CD14-positive monocyte (primary cell): ENCODE measurements around the gene IL1R2. TPM values are rescaled to one million over a fixed set of nuclear protein-coding genes. Genes with fewer than 3 reads are reported as not detected.
A peak's percentile ranks its signal among the peaks of the same experiment; 100 is the strongest.

ENCODE experiments used
- DNase-seq, 3 donors: peaks; one replicate each; pipeline ENCODE4 v3.0.0-alpha.2; 2011 to 2022
- H2AFZ ChIP-seq: 2 replicates; pipeline ENCODE4 v1.6.0; 2012; ENCODE audit warnings: mild to moderate bottlenecking, low read depth, low read length, inconsistent platforms; ENCODE audit not compliant: insufficient read depth, poor library complexity, severe bottlenecking
- H3K27ac ChIP-seq, 2 donors: 1 replicate in 1 of 2; 2 replicates in 1 of 2; pipeline ENCODE4 v1.5.1; 2012 to 2013; ENCODE audit warnings: low read length in 2 of 2, control low read depth in 1 of 2, inconsistent platforms in 1 of 2, low read depth in 1 of 2, mild to moderate bottlenecking in 1 of 2
- H3K27me3 ChIP-seq, 2 donors: one replicate each; pipeline versions ENCODE4 v1.6.0 to v1.6.1; 2011 to 2013; ENCODE audit warnings: low read length in 2 of 2; ENCODE audit not compliant: control insufficient read depth in 2 of 2, insufficient read depth in 2 of 2
- H3K36me3 ChIP-seq, 2 donors: replicated peaks in 1 of 2; 1 replicate in 1 of 2; 2 replicates in 1 of 2; pipeline versions ENCODE4 v1.5.1 to v1.6.1; 2012 to 2013; ENCODE audit warnings: low read length in 2 of 2, control low read depth in 1 of 2, inconsistent platforms in 1 of 2, mild to moderate bottlenecking in 1 of 2; ENCODE audit not compliant: insufficient read depth in 2 of 2, control insufficient read depth in 1 of 2
- H3K4me1 ChIP-seq, 2 donors: 1 replicate in 1 of 2; 2 replicates in 1 of 2; pipeline versions ENCODE4 v1.5.1 to v1.6.1; 2012 to 2013; ENCODE audit warnings: low read length in 2 of 2, control low read depth in 1 of 2, inconsistent platforms in 1 of 2, mild to moderate bottlenecking in 1 of 2, moderate library complexity in 1 of 2; ENCODE audit not compliant: insufficient read depth in 2 of 2, control insufficient read depth in 1 of 2
- H3K4me2 ChIP-seq: replicated peaks from 2 replicates; pipeline ENCODE3; 2012; ENCODE audit warnings: low read length, moderate library complexity, mild to moderate bottlenecking; ENCODE audit not compliant: poor library complexity, severe bottlenecking; ENCODE audit errors: extremely low read depth
- H3K4me3 ChIP-seq, 3 experiments: fragments of 200-600 bp in 1 of 3; sonication (generic) in 1 of 3; replicated peaks in 1 of 3; 1 replicate in 2 of 3; 2 replicates in 1 of 3; pipeline ENCODE4 v1.5.1; 2011 to 2013; ENCODE audit warnings: low read length in 3 of 3, mild to moderate bottlenecking in 3 of 3, control low read depth in 2 of 3, low read depth in 2 of 3, inconsistent platforms in 1 of 3, moderate library complexity in 1 of 3
- H3K79me2 ChIP-seq: 2 replicates; pipeline ENCODE4 v1.6.0; 2012; ENCODE audit warnings: mild to moderate bottlenecking, control low read depth, inconsistent platforms, low read length, moderate library complexity; ENCODE audit not compliant: insufficient read depth
- H3K9ac ChIP-seq: 2 replicates; pipeline ENCODE4 v1.6.0; 2017; ENCODE audit warnings: low read length, mild to moderate bottlenecking; ENCODE audit not compliant: insufficient read depth, poor library complexity, severe bottlenecking
- H3K9me3 ChIP-seq, 2 donors: replicated peaks in 1 of 2; 1 replicate in 1 of 2; 2 replicates in 1 of 2; pipeline versions ENCODE4 v1.5.1 to v1.6.1; 2012 to 2013; ENCODE audit warnings: low read length in 2 of 2, control low read depth in 1 of 2; ENCODE audit not compliant: control insufficient read depth in 1 of 2, insufficient read depth in 1 of 2
- H4K20me1 ChIP-seq: 2 replicates; pipeline ENCODE4 v1.6.0; 2012; ENCODE audit warnings: mild to moderate bottlenecking, low read length, control low read depth, moderate library complexity; ENCODE audit not compliant: insufficient read depth
- H3K27ac Mint-ChIP-seq, 7 donors: one replicate each; pipeline ENCODE4 v1.8.0; 2020; ENCODE audit warnings: mild to moderate bottlenecking in 7 of 7, mixed read lengths in 7 of 7, moderate library complexity in 6 of 7, inconsistent platforms in 2 of 7
- H3K27me3 Mint-ChIP-seq, 3 donors: one replicate each; pipeline ENCODE4 v1.8.0; 2021 to 2022; ENCODE audit warnings: low read depth in 3 of 3, mild to moderate bottlenecking in 3 of 3, mixed read lengths in 3 of 3, moderate library complexity in 3 of 3, inconsistent platforms in 1 of 3
- H3K36me3 Mint-ChIP-seq, 2 donors: one replicate each; pipeline ENCODE4 v1.8.0; 2020; ENCODE audit warnings: mixed read lengths in 2 of 2, inconsistent platforms in 1 of 2, mild to moderate bottlenecking in 1 of 2
- H3K4me1 Mint-ChIP-seq: one replicate; pipeline ENCODE4 v1.8.0; 2020; ENCODE audit warnings: mild to moderate bottlenecking, mixed read lengths
- H3K4me3 Mint-ChIP-seq, 2 donors: one replicate each; pipeline ENCODE4 v1.8.0; 2020; ENCODE audit warnings: mild to moderate bottlenecking in 2 of 2, mixed read lengths in 2 of 2, moderate library complexity in 1 of 2
- H3K9me3 Mint-ChIP-seq, 7 donors: one replicate each; pipeline ENCODE4 v1.8.0; 2020 to 2022; ENCODE audit warnings: mixed read lengths in 7 of 7, mild to moderate bottlenecking in 6 of 7, moderate library complexity in 6 of 7, inconsistent platforms in 2 of 7
- CTCF ChIP-seq: fragments of 200-600 bp; IDR thresholded peaks from one replicate; pipeline ENCODE4 v1.8.0; 2022; ENCODE audit warnings: antibody characterized with exemption, mild to moderate bottlenecking
- WGBS: methylation state at CpG from one replicate; pipeline ENCODE4 v1.1.5; 2013; ENCODE audit warnings: missing lambda C conversion rate; ENCODE audit not compliant: insufficient coverage; 5-methylcytosine and 5-hydroxymethylcytosine counted together
- intact Hi-C, 2 donors: fragments of 100-400 bp; cut with micrococcal nuclease; formaldehyde crosslinking; loops; one replicate each; pipeline versions ENCODE4 v1.15.0 to v1.15.1; 2023
- polyA plus RNA-seq, 3 donors: library from polyadenylated mRNA; depleted of rRNA in 1 of 3; unstranded in 2 of 3; stranded (reverse) in 1 of 3; fragments of 300-500 nt in 2 of 3; fragments of >200 nt in 1 of 3; fragmentation: Illumina TruSeq in 2 of 3; gene quantifications; 1 replicate in 2 of 3; 2 replicates in 1 of 3; pipeline ENCODE4 v1.2.3, GENCODE V29; 2012 to 2021

IL1R2 gene
- polyA plus RNA-seq, 3 donors, result 5.9 to 12.0 (median 6.2) TPM

GRCh38 chr2:102025016-102025501 is 33.3 kb downstream of the IL1R2 start:
- no peak for TF ChIP-seq CTCF
- H3K79me2 ChIP-seq, result no peaks in the 10 kb centered on the region
- intact Hi-C loops, result loop anchor here in 1 of 2 donors (1.0 to 5.0 kb wide), 2 partner anchors 16 to 37 kb away; no protein-coding TSS in a partner anchor

GRCh38 chr2:102025583-102026267 is 34.0 kb downstream of the IL1R2 start:
- Mint-ChIP-seq H3K9me3 (peaks cover 0 to 7% (median 0%) of the 10 kb centered on the region in 7 donors), H3K4me1 (peaks cover 29% of the 10 kb centered on the region), H3K27me3 (peaks cover 2 to 5% (median 3%) of the 10 kb centered on the region in 3 donors), H3K27ac (peak overlapping the region; percentile 88 to 98 (median 93)), H3K36me3 (peaks cover 3 to 21% of the 10 kb centered on the region in 2 donors), H3K4me3 (peak overlapping the region; percentile 45 to 67)
- Histone ChIP-seq H2AFZ (no peak overlapping the region), H4K20me1 (no peaks in the 10 kb centered on the region), H3K27me3 (no peaks in the 10 kb centered on the region), H3K79me2 (no peaks in the 10 kb centered on the region), H3K4me3 (no peak overlapping the region), H3K27ac (peak overlapping the region; percentile 59 to 88), H3K36me3 (no peaks in the 10 kb centered on the region), H3K4me2 (no peak overlapping the region), H3K9ac (peak overlapping the region; percentile 37), H3K9me3 (no peaks in the 10 kb centered on the region), H3K4me1 (peaks cover 20 to 29% of the 10 kb centered on the region in 2 donors)
- peak; percentile 84 to 93 (median 86) for DNase-seq
- WGBS, result 40% methylated on average over 1 of the region's 6 CpGs
- intact Hi-C loops, result loop anchor here in 1 of 2 donors (1.0 to 5.0 kb wide), 2 partner anchors 16 to 37 kb away; no protein-coding TSS in a partner anchor
- no peak for TF ChIP-seq CTCF

More at GRCh38 chr2:102025016-102025501, 33.3 kb downstream of the IL1R2 start:
- no CpG with 5 or more reads among the region's 1 CpG for WGBS
- Histone ChIP-seq H3K4me1 (peaks cover 17 to 28% of the 10 kb centered on the region in 2 donors), H3K27me3 (no peaks in the 10 kb centered on the region), H3K9me3 (no peaks in the 10 kb centered on the region), H3K36me3 (no peaks in the 10 kb centered on the region), H3K4me2 (no peak overlapping the region), H3K9ac (peak overlapping the region; percentile 37), H3K27ac (peak overlapping the region; percentile 59 to 88), H4K20me1 (no peaks in the 10 kb centered on the region), H3K4me3 (no peak overlapping the region), H2AFZ (no peak overlapping the region)
- peak in 2 of 3 donors; percentile 50 to 76 for DNase-seq
- Mint-ChIP-seq H3K4me1 (peaks cover 34% of the 10 kb centered on the region), H3K4me3 (peak overlapping the region; percentile 45 to 67), H3K36me3 (peaks cover 3 to 21% of the 10 kb centered on the region in 2 donors), H3K9me3 (peaks cover 0 to 7% (median 0%) of the 10 kb centered on the region in 7 donors), H3K27ac (peak overlapping the region; percentile 88 to 98 (median 93)), H3K27me3 (peaks cover 3 to 5% (median 3%) of the 10 kb centered on the region in 3 donors)
